Glutamatergic neuron (in vitro differentiated cells): ENCODE data around the gene SYT1. TPM values are rescaled to one million over a fixed set of nuclear protein-coding genes. Genes with fewer than 3 reads are reported as not detected.

ENCODE experiments used
- DNase-seq: peaks from one replicate; pipeline ENCODE4 v3.0.0; 2022
- H3K27ac Mint-ChIP-seq: one replicate; pipeline ENCODE4 v1.8.0; 2020; ENCODE audit warnings: mild to moderate bottlenecking, mixed read lengths, inconsistent platforms; ENCODE audit not compliant: unreplicated experiment
- H3K27me3 Mint-ChIP-seq: one replicate; pipeline ENCODE4 v1.8.0; 2020; ENCODE audit warnings: mild to moderate bottlenecking, moderate library complexity, mixed read lengths, inconsistent platforms; ENCODE audit not compliant: unreplicated experiment
- H3K36me3 Mint-ChIP-seq: one replicate; pipeline ENCODE4 v1.8.0; 2020; ENCODE audit warnings: mild to moderate bottlenecking, mixed read lengths, inconsistent platforms; ENCODE audit not compliant: unreplicated experiment
- H3K4me1 Mint-ChIP-seq: one replicate; pipeline ENCODE4 v1.8.0; 2020; ENCODE audit warnings: mild to moderate bottlenecking, low read depth, mixed read lengths, inconsistent platforms; ENCODE audit not compliant: unreplicated experiment
- H3K4me3 Mint-ChIP-seq: one replicate; pipeline ENCODE4 v1.8.0; 2020; ENCODE audit warnings: mild to moderate bottlenecking, mixed read lengths, inconsistent platforms; ENCODE audit not compliant: unreplicated experiment
- H3K9me3 Mint-ChIP-seq: one replicate; pipeline ENCODE4 v1.8.0; 2020; ENCODE audit warnings: mild to moderate bottlenecking, moderate library complexity, mixed read lengths, inconsistent platforms; ENCODE audit not compliant: unreplicated experiment
- CTCF ChIP-seq: fragments of 200-600 bp; sonication (generic); IDR thresholded peaks from one replicate; pipeline ENCODE4 v1.5.0; 2021; ENCODE audit not compliant: partially characterized antibody, unreplicated experiment
- total RNA-seq: library from RNA; stranded (reverse); fragmentation: NEBNext Ultra II Directional; extraction: Animal tissue kit (Norgen Biotek cat#: 25700); gene quantifications from one replicate; pipeline ENCODE4 v1.2.1, GENCODE V29; 2021; ENCODE audit not compliant: unreplicated experiment

The SYT1 gene
- total RNA-seq, 1 donor from 2014 or later: 155 TPM

DNA sequence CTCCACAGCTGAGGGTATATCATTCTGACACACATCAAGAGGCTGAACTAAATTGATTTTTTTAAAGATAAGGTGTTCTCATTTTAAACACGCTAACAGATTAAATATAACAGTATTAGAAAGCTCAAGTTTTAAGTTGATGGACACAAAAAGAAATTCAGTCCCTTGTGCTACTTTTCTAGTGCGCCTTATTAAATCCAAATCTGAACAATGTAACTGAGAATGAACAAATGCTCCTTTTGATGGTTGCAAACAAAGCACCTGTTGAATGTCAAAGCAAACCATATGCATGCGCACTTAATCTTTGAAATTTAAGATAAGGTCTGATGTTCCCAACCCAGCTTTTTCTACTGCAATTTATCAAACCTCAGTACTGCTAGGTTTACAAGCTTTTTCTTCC, 424.3 kb downstream of the SYT1 start:
- DNase-seq: no peak
- no peak overlapping the region for H3K27ac Mint-ChIP-seq
- H3K9me3 Mint-ChIP-seq: peaks cover 2% of the 10 kb centered on the region
- H3K4me1 Mint-ChIP-seq: no peaks in the 10 kb centered on the region
- no peaks in the 10 kb centered on the region for H3K36me3 Mint-ChIP-seq
- TF ChIP-seq CTCF: no peak
- H3K27me3 Mint-ChIP-seq: peaks cover 5% of the 10 kb centered on the region
- no peak overlapping the region for H3K4me3 Mint-ChIP-seq

DNA sequence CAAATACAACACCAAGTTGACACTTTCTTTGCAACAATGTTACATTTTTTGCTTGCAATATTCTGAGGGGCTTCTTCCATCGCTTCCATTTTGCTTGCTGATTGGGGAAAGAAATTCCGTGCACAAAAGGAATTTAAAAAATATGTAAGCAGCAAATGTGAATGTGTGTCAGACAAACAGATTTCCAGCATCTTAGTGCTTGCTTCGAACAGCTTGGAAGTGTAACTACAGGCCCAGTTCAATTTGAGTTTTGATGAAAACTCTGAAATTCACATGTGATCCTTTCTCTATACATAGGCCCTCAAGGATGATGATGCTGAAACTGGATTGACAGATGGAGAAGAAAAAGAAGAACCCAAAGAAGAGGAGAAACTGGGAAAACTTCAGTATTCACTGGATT, 427.1 kb downstream of the SYT1 start:
- no peak overlapping the region for H3K27ac Mint-ChIP-seq
- H3K4me1 Mint-ChIP-seq: no peaks in the 10 kb centered on the region
- DNase-seq: no peak
- TF ChIP-seq CTCF: no peak
- H3K36me3 Mint-ChIP-seq: no peaks in the 10 kb centered on the region
- peaks cover 2% of the 10 kb centered on the region for H3K9me3 Mint-ChIP-seq
- H3K4me3 Mint-ChIP-seq: no peak overlapping the region
- peaks cover 2% of the 10 kb centered on the region for H3K27me3 Mint-ChIP-seq

- no peak overlapping the region for H3K4me3 Mint-ChIP-seq
- peaks cover 2% of the 10 kb centered on the region for H3K27me3 Mint-ChIP-seq
- no peaks in the 10 kb centered on the region for H3K4me1 Mint-ChIP-seq
- H3K36me3 Mint-ChIP-seq: no peaks in the 10 kb centered on the region
- no peak for DNase-seq
- no peak overlapping the region for H3K27ac Mint-ChIP-seq
- no peak for TF ChIP-seq CTCF
- peaks cover 2% of the 10 kb centered on the region for H3K9me3 Mint-ChIP-seq
Measured at GRCh38 chr12:79294590-79294989, 430.0 kb downstream of the SYT1 start.

- H3K36me3 Mint-ChIP-seq: no peaks in the 10 kb centered on the region
- peaks cover 2% of the 10 kb centered on the region for H3K27me3 Mint-ChIP-seq
Measured at GRCh38 chr12:79295572-79295971, 431.0 kb downstream of the SYT1 start.

DNA sequence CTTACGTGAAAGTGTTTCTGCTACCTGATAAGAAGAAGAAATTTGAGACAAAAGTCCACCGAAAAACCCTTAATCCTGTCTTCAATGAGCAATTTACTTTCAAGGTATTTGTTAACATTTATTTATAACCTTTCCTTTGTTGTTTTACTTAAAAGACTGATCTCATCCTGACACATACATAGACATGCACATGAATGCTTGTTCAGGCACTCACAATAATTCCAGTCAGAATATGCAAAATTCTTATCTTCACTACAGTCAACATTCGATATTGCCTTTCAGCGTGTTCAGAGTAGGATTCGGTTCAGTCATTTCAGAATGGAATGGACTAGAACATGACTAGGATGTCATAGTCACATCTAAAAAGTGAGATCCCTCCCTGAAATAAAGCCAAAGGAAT, 431.6 kb downstream of the SYT1 start:
- Mint-ChIP-seq H3K27ac (no peak overlapping the region), H3K4me1 (no peaks in the 10 kb centered on the region), H3K9me3 (peaks cover 2% of the 10 kb centered on the region)

More at GRCh38 chr12:79295572-79295971, 431.0 kb downstream of the SYT1 start:
- no peak for DNase-seq
- Mint-ChIP-seq H3K27ac (no peak overlapping the region), H3K4me3 (no peak overlapping the region), H3K4me1 (no peaks in the 10 kb centered on the region), H3K9me3 (peaks cover 2% of the 10 kb centered on the region)
- no peak for TF ChIP-seq CTCF

More for the DNA sequence above, 431.6 kb downstream of the SYT1 start:
- DNase-seq: no peak
- no peak for TF ChIP-seq CTCF
- Mint-ChIP-seq H3K36me3 (no peaks in the 10 kb centered on the region), H3K4me3 (no peak overlapping the region), H3K27me3 (peaks cover 2% of the 10 kb centered on the region)
